NCI-H146 (cell line): ENCODE results near the gene NFIC.
"Not testable (repeated sequence)": the region's sequence is repeated elsewhere in the genome, so short reads cannot be mapped to it uniquely, and the experiment has no call there.

Experiments
- DNase-seq: peaks from one replicate; lab custom pipeline; 2025; lab: John Stamatoyannopoulos, UW

NFIC gene

GRCh38 chr19:3365836-3366752, at the start of gene NFIC:
Gene NFIC (plus strand): TSS chr19:3366583. CDS start chr19:3366637, 54 bp downstream.
- peak; percentile 32 for DNase-seq

DNA sequence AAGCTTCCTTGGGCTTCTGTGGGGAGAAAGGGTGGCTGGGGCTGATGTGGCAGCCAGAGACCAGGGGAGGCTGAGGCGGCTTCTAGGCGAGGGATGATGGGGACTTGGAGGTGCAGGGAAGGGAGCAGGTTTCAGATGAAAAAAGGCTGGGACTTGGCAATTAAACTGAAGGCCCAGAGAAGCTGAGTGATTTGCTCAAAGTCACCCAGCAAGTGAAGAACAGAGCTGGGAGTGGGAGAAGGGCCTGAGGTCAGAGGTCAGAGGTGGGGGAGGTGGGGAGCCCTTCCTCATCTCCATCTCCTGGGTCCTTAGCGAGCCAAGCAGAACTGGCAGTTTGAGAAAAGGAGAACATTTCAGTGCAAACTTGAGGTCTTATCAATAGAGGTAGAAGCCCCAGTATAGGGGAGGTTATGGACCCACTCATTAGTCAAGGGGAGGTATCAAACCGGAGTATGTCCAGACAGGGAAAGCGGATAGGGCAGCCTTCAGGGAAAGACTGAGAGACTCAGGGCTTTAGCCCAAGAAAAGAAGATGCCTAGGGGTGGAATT, 49.6 kb upstream of the NFIC start:
- no peak for DNase-seq

DNA sequence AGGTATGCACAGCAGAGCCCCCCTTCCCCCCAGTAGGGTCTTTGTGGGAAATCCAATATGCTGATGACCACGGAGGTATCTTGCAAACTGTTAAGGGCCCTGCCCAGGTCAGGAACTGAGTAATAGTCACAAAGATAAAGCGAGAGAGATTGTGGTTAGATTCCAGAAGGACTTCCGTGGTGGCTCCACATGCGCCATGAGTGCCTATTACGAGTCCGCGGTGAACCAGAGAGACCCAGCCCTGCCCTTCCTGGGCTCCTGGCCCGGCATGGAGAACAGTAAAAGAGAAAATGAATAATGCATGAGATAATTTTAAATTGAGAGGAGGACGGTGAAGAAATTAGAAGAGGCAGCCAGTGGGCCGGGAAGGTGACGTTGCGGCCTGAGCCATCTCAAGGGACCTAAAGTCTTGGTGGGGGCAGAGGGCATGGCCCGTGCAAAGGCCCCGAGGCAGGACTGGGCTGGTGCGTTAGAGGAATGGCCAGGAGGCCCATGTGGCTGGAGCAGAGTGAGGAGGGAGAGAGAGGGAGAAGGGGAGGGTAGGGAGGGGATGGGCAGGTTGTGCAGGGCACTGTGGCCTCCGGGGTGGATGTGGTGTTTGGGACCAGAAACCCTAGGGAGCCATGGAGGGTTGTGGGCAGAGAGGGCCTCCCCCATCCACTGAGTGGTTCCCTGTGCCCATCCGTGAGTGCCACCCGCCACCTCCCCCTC, 46.6 kb upstream of the NFIC start:
- DNase-seq: no peak

GRCh38 chr19:3320354-3320670, 46.1 kb upstream of the NFIC start:
- no peak for DNase-seq

DNA sequence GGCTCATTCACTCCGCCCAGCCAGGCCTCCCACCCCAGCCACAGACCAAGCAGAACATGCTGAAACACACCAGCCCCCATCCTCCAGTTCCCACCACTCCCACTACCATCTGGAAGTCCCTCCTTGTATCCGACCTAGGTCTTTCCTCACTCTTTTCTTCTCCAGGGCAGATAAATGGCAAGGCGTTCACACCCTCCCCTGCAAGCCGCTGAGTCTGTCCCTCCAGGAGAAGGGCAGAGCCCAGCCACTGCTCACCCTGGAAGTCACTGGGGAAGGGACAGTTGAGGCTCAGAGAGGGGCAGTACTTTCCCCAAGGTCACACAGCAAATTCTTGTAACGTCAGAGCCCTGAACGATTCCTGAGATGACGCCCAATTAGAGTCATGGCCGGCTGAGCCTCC, 45.5 kb upstream of the NFIC start:
- DNase-seq: no peak

DNA sequence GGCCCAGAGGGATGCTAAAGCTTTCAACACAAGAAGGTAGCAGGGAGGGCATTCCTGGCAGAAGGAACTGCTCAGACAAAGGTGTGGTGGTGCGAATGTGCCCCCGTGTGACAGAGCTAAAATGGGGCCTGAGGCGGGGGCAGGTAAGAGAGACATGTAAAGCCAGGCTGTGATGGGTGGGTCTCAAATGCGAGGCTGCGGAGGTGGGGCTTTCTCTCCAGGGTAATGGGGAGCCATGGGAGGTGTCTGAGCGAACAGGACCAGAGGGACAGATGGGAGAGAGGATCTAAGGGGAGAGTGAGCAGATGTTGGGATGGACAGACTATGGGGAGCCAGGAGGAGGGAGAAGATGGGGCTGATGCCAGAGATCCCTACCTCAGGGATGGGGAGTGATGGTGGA, 44.7 kb upstream of the NFIC start:
- no peak for DNase-seq

DNA sequence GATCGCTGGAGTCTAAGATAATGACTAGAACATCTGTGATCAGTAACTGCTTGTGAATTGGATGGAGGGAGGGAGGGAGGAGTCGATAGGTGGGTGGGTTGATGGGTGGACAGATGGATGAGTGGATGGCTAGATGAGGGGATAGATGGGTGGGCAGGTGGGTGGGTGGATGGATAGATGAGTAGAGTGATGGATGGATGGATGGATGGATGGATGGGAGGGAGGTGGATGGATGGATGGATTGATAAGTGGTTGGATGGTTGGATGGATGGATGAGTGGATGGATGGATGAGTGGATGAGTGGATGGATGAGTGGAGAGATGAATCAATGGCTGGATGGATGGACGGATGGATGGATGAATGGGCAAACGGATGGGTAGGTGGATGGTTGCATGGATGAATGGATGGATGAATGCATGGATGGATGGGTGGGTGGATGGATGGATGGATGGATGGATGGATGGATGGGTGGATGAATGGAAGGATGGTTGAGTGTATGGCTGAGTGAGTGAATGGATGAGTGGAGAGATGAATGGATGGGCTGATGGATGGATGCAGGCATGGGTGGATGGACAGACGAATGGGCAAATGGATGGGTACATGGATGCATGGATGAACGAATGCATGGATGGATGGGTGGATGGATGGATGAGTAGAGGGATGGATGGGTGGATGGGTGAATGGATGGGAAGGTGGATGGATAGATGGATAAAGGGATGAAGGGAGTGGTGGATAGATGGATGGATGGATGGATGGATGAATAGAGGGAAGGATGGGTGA, 44.0 kb upstream of the NFIC start:
- DNase-seq: no peak

GRCh38 chr19:3323026-3323425, 43.4 kb upstream of the NFIC start:
- DNase-seq: no peak

DNA sequence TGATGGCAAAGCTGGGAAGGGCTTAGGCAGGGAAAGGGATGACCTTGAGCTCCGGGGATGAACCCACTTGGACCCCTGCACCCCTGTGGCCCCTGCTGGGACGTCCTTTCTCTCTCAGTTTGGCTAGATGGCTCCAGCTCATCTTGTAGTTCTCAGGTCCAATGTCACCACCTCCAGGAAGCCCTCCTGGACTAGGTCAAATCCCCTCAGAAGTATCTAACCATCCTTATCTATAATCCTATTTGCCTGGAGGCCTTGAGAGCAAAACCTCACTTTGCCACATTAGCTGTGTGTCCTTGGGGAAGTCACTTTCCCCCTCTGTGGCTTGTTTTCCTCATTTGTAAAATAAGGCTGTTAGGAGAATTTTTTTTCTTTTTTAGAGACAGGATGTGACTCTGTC, 42.7 kb upstream of the NFIC start:
- no peak for DNase-seq

DNA sequence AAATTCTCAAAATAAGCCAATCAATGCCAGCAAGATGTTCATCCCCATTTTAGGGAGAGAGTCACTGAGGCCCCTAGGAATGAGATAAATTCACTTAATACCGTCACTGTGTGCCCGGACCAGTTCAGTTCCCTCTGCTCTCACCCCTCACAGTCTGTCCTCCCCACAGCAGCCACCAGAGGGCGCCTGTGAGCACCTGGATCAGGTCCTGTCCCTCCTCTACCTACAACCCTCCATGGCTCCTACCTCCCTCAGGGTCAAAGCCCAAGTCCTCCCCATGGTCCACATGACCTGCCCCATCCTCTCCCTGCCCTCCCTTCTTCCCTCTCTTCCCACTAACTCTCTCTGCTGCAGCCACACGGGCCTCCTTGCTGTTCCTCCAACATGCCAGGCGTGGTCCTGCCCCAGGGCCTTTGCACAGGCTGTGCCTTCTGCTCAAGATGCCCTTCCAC, 42.0 kb upstream of the NFIC start:
- DNase-seq: no peak

GRCh38 chr19:3325451-3325850, 40.9 kb upstream of the NFIC start:
- no peak for DNase-seq

- no peak for DNase-seq
Observed at GRCh38 chr19:3328743-3329142, 37.6 kb upstream of the NFIC start.

DNA sequence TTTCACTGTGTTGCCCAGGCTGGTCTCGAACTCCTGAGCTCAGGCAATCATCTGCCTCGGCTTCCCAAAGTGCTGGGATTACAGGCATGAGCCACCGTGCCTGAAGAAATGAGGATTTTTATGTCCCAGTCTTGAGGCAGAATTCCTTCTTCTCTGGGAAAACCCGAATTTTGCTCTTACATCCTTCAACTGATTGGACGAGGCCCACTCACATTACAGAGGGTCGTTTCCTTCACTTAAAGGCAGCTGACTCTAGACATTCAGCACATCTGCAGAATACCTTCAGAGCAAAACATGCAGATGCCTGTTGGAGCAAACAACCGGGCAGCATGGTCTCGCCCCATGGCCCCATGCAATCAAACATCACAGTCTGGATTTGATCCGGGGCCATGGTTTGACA, 36.3 kb upstream of the NFIC start:
- no peak for DNase-seq

DNA sequence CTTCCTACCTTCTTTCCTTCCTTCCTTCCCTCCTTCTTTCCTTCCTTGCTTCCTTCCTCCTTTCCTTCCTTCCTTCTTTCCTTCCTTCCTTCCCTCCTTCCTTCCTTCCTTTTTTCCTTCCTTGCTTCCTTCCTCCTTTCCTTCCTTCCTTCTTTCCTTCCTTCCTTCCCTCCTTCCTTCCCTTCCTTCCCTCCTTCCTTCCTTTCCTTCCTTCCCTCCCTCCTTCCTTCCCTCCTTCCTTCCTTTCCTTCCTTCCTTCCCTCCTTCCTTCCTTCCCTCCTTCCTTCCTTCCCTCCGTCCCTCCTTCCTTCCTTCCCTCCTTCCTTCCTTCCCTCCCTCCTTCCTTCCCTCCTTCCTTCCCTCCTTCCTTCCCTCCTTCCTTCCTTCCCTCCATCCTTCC, 34.2 kb upstream of the NFIC start:
- not testable (repeated sequence) for DNase-seq

GRCh38 chr19:3333020-3333583, 33.3 kb upstream of the NFIC start:
- DNase-seq: no peak

DNA sequence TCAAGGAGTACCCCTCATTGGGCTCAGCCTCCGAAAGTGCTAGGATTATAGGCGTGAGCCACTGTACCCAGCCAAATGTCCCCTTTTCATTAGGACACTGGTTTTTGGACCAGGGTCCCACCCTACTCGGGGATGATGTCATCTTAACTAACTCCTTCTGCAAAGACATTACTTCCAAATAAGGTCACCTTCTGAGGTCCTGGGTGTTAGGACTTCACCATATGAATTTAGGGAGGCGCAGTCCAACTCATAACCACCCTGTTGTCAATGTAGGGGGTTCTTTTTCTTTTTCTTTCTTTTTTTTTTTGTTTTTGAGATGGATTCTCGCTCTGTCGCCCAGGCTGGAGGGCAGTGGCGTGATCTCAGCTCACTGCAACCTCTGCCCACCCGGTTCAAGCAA, 32.7 kb upstream of the NFIC start:
- DNase-seq: no peak

- not testable (repeated sequence) for DNase-seq
Observed at GRCh38 chr19:3334749-3335430, 31.5 kb upstream of the NFIC start.

GRCh38 chr19:3335431-3336350, 30.7 kb upstream of the NFIC start:
- DNase-seq: no peak

DNA sequence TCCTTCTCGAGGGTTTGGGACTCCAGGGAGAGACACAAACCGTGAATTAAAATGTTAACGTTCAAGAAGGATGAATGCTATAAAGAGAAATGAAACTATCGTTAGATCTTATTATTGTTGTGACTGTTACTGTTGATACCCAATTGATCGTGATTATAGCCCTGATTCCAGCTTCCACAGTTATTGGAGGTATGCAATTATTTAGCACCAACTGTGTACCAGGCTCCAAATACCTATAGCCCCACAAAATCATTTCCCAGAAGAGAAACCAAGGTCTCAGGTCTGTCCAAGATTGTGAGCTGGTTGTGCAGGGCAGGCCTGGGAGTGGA, 30.1 kb upstream of the NFIC start:
- no peak for DNase-seq
